ENCODE results near the gene RADIL.

The RADIL gene

GRCh38 chr7:4831723-4832495 lies 51.6 kb downstream of the RADIL start:
- no peak for DNase-seq

GRCh38 chr7:4830176-4830575 lies 53.3 kb downstream of the RADIL start:
- DNase-seq = peak in 3 of 4 experiments; percentile 12 to 32 (median 28)

GRCh38 chr7:4828720-4829383 lies 54.7 kb downstream of the RADIL start:
- no peak for DNase-seq

GRCh38 chr7:4825081-4825480 lies 58.4 kb downstream of the RADIL start:
- DNase-seq = no peak

GRCh38 chr7:4824120-4824775 lies 59.3 kb downstream of the RADIL start:
- no peak for DNase-seq

DNA sequence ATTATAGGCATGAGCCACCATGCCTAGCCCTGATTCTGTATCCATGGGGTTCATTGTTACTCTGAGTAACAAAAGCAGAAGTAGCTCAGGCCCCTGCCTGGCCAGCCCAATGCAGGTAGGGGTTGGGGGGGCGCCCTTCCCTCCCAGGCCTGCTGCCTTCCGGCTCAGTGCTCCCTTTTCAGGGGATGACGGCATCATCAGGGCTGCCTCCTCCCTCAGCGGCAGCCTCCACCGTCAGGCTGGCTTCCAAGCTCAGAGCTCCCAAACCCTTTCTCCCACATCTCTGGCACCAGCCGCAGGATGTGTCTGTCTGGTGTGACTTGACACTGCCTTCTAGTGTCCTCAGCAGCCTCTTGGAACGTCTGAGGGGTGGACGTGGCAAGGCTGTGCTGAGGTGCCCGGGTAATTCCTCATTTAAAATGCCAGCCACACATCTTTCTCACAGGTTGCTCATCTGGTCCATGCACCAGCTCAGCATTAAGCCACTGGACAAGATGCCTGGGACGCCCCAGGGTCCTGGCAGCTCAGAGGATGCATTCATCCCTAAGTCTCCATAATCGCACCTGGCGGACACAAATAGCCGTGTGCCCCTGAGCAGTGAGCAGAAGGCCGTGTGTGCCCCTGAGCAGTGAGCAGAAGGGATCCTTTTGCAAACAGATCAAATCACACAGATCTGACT lies 59.9 kb downstream of the RADIL start:
- no peak for DNase-seq

GRCh38 chr7:4822677-4823076 lies 60.8 kb downstream of the RADIL start:
- no peak for DNase-seq

DNA sequence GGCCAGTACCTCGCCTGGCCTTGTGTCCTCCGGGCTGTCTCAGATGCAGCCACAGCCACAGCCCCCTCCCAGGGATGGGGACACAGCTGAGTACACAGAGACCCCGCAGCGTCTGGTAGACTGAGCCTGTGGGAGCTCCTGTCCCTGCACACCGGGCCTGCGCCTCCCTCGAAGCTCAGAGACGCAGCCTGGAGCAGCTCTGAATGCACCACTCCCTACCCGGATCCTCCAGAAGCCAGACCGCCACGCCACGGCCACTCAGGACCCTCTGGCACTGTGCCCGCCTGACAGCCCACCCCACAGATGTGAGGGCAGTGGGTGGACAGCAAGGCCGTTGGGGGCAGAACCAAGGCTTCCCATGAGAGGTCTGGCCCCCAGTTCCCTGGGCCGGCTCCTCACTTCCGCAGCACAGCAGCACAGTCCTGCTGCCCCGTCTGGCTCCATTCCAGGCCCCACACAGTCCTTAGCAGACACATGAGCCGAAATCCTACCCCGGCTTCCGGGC lies 62.5 kb downstream of the RADIL start:
- no peak for DNase-seq

DNA sequence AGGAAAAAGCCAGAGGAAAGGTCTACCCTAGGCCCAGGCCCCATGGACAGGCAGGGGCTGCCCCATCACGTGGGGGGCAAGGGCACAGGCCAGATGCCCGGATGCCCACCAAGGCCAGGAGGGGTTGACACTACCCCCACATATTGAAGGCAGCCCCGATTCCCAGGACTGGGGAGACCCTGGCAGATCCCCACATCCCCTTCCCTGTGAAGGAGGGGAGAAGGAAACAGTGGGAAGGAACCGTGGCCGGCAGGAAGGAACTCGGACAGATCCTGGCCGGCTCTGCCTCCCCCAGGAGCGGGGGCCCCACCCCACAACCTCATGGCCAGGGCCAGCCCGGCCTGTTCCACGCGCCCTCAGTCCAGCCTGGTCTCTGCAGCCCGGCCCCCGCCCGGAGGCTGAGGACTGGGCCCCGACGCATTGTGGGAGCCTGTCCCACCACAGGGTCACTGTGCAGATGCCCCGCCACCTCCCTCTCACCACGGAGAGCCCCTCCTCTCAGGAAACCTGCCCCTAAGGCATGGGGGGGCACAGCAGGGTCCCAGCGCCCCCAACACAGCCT lies 63.0 kb downstream of the RADIL start:
- DNase-seq = no peak

GRCh38 chr7:4819560-4820404 lies 63.7 kb downstream of the RADIL start:
- DNase-seq = no peak

- no peak for DNase-seq
These were observed 65.3 kb downstream of the RADIL start for GRCh38 chr7:4818000-4818794.

- DNase-seq = no peak
These were observed 66.2 kb downstream of the RADIL start for GRCh38 chr7:4817178-4817901.

GRCh38 chr7:4816419-4817080 lies 67.0 kb downstream of the RADIL start:
- no peak for DNase-seq

GRCh38 chr7:4815609-4816418 lies 67.7 kb downstream of the RADIL start:
- no peak for DNase-seq

DNA sequence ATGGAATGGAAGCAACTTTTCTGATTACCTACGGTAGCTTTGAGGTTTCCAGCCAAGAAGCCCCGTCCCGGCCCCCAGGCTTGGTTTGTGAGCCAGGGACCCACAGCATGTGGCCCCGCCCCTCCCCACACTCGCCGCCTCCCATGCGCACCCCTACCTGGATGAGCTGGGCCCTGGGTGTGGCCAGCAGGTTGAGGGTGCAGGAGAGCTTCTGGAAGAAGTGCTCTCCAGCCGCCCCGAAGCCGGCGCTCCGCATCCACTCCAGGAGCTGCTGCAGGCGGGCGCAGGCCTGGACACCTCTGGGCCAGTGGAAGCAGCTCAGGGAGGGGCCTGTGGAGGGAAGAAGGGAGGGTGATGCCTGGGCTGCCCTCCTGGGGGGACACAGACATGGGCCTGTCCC lies 68.4 kb downstream of the RADIL start:
- DNase-seq = no peak

GRCh38 chr7:4814433-4814832 lies 69.1 kb downstream of the RADIL start:
- no peak for DNase-seq

- no peak for DNase-seq
These were observed 73.8 kb downstream of the RADIL start for GRCh38 chr7:4809666-4810065.

DNA sequence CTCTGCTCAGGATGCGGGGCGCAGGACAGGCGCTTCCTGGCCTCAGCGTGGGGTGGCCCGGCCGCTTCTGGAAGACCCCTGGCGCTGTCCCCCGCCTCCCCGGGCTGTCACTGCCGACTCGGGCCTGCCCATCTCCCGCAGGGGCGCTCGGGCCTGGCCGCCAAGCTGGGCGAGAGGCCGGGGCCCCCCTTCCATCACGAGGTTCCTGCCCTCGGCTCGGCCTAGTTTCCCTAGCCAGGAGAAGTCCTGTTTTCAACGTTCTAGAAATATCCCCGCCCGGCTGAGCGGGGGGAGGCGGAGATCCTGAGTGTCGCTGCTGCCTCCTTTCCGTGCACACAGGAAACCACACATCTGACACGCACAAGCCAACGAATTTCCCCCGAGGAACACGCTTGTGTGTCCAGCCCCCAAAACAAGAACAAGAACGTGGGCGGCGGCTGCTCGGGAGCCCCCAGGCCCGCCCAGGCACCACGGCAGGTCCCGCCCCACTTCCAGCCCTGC lies 74.4 kb downstream of the RADIL start:
- DNase-seq = peak in 1 of 4 experiments; percentile 7

DNA sequence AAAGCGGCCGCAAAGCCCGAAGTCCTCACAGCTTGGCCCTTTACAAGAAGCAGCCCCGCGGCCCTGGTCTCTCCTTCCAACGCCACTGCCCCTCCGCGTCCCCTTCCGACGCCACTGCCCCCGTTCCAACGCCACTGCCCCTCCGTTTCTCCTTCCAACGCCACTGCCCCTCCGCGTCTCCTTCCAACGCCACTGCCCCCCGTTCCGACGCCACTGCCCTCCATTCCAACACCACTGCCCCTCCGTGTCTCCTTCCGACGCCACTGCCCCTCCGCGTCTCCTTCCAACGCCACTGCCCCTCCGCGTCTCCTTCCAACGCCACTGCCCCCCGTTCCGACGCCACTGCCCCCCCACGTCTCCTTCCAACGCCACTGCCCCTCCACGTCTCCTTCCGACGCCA lies 75.0 kb downstream of the RADIL start:
- no peak for DNase-seq

Data from activated naive CD4-positive, alpha-beta T cell (primary cell).